ENCODE results near the gene ELK1. TPM values are rescaled to one million over a fixed set of nuclear protein-coding genes. Genes with fewer than 3 reads are reported as not detected.

ELK1 gene
- total RNA-seq, 1 donor from 2014 or later, result 29.2 TPM

GRCh38 chrX:47632666-47633065, 17.7 kb downstream of the ELK1 start:
- H3K27ac ChIP-seq, result no peak overlapping the region
- peaks cover 11% of the 10 kb centered on the region for H3K36me3 ChIP-seq
- TF ChIP-seq, protein P1, sequence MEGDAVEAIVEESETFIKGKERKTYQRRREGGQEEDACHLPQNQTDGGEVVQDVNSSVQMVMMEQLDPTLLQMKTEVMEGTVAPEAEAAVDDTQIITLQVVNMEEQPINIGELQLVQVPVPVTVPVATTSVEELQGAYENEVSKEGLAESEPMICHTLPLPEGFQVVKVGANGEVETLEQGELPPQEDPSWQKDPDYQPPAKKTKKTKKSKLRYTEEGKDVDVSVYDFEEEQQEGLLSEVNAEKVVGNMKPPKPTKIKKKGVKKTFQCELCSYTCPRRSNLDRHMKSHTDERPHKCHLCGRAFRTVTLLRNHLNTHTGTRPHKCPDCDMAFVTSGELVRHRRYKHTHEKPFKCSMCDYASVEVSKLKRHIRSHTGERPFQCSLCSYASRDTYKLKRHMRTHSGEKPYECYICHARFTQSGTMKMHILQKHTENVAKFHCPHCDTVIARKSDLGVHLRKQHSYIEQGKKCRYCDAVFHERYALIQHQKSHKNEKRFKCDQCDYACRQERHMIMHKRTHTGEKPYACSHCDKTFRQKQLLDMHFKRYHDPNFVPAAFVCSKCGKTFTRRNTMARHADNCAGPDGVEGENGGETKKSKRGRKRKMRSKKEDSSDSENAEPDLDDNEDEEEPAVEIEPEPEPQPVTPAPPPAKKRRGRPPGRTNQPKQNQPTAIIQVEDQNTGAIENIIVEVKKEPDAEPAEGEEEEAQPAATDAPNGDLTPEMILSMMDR (IDR thresholded peaks at IDR 0.05), result no peak
- ATAC-seq (no peak), DNase-seq (no peak)
- no peaks in the 10 kb centered on the region for H3K27me3 ChIP-seq
- intact Hi-C loops (cut with DNase I), result no loop called here
- no peaks in the 10 kb centered on the region for H3K4me1 ChIP-seq
- H3K9me3 ChIP-seq, result no peaks in the 10 kb centered on the region
- H3K4me3 ChIP-seq, result no peak overlapping the region

DNA sequence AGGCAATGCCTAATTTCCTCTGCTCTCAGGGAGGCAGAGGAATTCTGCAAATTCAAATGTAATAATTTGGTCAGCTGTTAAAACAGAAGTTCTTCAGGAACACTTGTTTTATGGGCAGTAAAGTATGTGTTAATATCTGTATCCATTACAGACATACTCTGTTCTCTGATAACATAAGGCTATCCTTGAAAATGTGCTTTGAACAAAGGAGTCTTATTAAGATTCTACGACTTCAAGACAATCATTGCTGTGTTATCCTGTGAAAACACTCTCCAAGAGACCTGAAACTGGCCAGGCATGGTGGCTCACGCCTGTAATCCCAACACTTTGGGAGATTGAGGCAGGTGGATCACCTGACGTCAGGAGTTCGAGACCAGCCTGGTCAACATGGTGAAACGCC, 18.7 kb downstream of the ELK1 start:
- TF ChIP-seq, protein P1 (IDR thresholded peaks at IDR 0.05), result no peak
- intact Hi-C loops (cut with DNase I), result no loop called here
- Histone ChIP-seq H3K4me3 (no peak overlapping the region), H3K36me3 (peaks cover 10% of the 10 kb centered on the region), H3K27me3 (no peaks in the 10 kb centered on the region), H3K4me1 (no peaks in the 10 kb centered on the region), H3K9me3 (no peaks in the 10 kb centered on the region), H3K27ac (no peak overlapping the region)
- DNase-seq, result no peak
- no peak for ATAC-seq

DNA sequence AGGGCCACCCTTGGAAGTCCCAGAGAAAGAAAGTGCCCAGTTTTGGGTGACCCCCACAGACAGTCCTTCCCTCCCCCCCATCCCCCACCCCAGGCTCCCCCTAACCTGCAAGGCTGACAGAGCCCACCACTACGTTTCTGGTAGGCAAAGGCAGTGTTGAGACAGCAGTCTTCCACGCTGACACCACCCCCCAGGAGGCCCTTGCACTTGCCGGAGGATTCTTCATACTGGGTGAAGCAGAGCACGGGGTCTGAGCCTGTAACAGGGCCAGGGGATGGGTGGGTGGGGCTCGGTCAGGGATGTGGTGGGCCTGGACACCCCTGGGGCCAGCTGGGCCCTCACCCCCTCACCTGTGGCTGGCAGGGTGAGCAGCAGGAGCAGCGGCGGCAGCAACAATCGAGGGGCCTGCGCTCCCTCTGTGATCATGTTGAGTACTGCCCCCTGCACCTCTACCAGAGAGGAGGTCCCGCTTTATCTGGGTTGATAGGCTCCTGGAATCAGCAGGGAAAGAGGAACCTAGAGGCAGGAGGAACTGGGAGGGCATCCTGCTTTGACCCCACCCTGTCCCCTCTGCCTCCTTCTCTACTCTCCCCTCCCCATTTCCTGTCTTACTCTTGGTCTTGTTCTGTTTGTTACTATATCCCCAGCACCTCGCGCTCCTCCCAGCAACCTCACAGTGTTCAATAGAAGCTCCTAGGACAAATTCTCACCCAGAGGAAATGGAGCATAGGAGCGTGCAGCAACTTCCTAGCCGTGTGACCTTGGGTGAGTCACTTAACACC, 20.8 kb downstream of the ELK1 start, which contains the start of gene CFP:
Gene CFP (minus strand): TSS at position 512 of the 782 bp plus-strand sequence. CDS start 86 bp downstream, at position 426.
- Histone ChIP-seq H3K36me3 (no peaks in the 10 kb centered on the region), H3K27ac (no peak within 1 kb of the TSS), H3K4me3 (no peak within 1 kb of the TSS), H3K4me1 (no peaks in the 10 kb centered on the region), H3K27me3 (no peaks in the 10 kb centered on the region), H3K9me3 (no peaks in the 10 kb centered on the region)
- ATAC-seq (peak; percentile 56), DNase-seq (no peak)
- TF ChIP-seq, protein P1 (IDR thresholded peaks at IDR 0.05), result no peak
- intact Hi-C loops (cut with DNase I), result no loop called here

DNA sequence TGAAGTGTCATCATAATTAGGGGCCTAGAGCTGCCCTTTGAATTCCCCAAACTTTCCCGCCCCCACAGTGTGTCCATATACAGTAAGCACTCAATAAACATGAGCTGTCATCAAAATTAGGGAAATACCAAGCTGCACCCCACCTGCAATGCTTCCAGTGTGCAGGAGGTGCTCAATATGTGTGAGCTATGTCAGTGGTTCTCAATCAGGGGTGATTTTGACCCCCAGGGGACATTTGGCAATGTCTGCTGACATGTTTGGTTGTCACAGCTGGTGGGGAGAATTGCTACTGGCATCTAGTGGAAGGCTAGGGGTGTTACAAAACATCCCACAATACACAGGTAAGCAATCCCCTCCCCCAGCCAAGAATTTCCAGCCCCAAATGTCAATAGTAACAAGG, 21.4 kb downstream of the ELK1 start:
- no peak for ATAC-seq
- no peak overlapping the region for H3K4me3 ChIP-seq
- H3K27me3 ChIP-seq, result no peaks in the 10 kb centered on the region
- TF ChIP-seq, protein P1 (IDR thresholded peaks at IDR 0.05), result no peak
- H3K9me3 ChIP-seq, result no peaks in the 10 kb centered on the region
- H3K27ac ChIP-seq, result no peak overlapping the region
- intact Hi-C loops (cut with DNase I), result no loop called here
- no peaks in the 10 kb centered on the region for H3K4me1 ChIP-seq
- DNase-seq, result no peak
- no peaks in the 10 kb centered on the region for H3K36me3 ChIP-seq

DNA sequence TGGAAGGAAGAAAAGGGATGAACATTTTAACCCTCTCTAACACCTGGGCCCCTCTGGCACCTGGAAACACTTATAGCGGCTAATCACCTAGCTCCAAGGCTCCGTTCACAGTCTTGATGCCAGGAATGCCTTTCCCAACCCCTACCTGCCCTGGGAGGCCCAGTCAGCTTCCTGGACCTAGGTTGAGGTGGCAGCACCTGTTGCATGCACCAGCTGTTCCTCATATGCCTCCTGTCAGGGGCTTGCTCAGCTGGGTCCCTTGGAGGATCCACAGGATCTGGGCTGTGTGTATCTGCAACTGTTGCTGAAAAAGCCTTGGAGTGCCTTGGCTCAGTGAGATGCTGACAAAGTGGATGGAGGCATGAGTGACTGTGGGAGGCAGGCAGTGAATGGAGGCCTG, 25.0 kb downstream of the ELK1 start:
- H3K4me3 ChIP-seq, result no peak overlapping the region
- TF ChIP-seq, protein P1 (IDR thresholded peaks at IDR 0.05), result no peak
- no peaks in the 10 kb centered on the region for H3K36me3 ChIP-seq
- intact Hi-C loops (cut with DNase I), result no loop called here
- no peak for ATAC-seq
- no peaks in the 10 kb centered on the region for H3K9me3 ChIP-seq
- H3K4me1 ChIP-seq, result no peaks in the 10 kb centered on the region
- no peaks in the 10 kb centered on the region for H3K27me3 ChIP-seq
- DNase-seq, result no peak
- no peak overlapping the region for H3K27ac ChIP-seq

Measured in upper lobe of right lung (tissue), 1 donor.